GM23338 (cell line): ENCODE data around the gene PRUNE2. TPM values are rescaled to one million over a fixed set of nuclear protein-coding genes. Genes with fewer than 3 reads are reported as not detected.

Source experiments
- ATAC-seq: fragments of 200-7000 bp; cut with Tn5 transposase; 3 replicates; pipeline ENCODE4 v1.9.1; 2020
- DNase-seq: peaks from one replicate; pipeline ENCODE4 v3.0.0-alpha.2; 2015; ENCODE audit warnings: low spot score
- H2AFZ ChIP-seq: fragments of 200-600 bp; sonication (generic); 2 replicates; pipeline ENCODE4 v1.8.0; 2016; ENCODE audit warnings: antibody characterized with exemption, mild to moderate bottlenecking, moderate library complexity
- H3F3A ChIP-seq: fragments of 200-600 bp; sonication (generic); replicated peaks from 2 replicates; pipeline ENCODE4 v1.8.0; 2017; ENCODE audit warnings: antibody characterized with exemption, mixed run types, low read depth
- H3K27ac ChIP-seq: fragments of 200-600 bp; sonication (generic); 2 replicates; pipeline ENCODE4 v1.6.1; 2016; ENCODE audit warnings: low read depth
- H3K27me3 ChIP-seq: fragments of 200-600 bp; sonication (generic); 2 replicates; pipeline ENCODE4 v1.8.0; 2016; ENCODE audit warnings: mild to moderate bottlenecking, mixed run types, moderate library complexity; ENCODE audit not compliant: insufficient read depth
- H3K36me3 ChIP-seq: fragments of 200-600 bp; sonication (generic); 2 replicates; pipeline ENCODE4 v1.8.0; 2016; ENCODE audit warnings: mild to moderate bottlenecking; ENCODE audit not compliant: insufficient read depth
- H3K4me1 ChIP-seq: fragments of 200-600 bp; sonication (generic); 2 replicates; pipeline ENCODE4 v1.8.0; 2016; ENCODE audit warnings: mild to moderate bottlenecking, moderate library complexity; ENCODE audit not compliant: insufficient read depth
- H3K4me2 ChIP-seq: fragments of 200-600 bp; sonication (generic); 2 replicates; pipeline ENCODE4 v1.7.1; 2017; ENCODE audit warnings: mixed run types
- H3K4me3 ChIP-seq: fragments of 200-600 bp; sonication (generic); 2 replicates; pipeline ENCODE4 v1.6.1; 2016; ENCODE audit warnings: mixed run types
- H3K79me2 ChIP-seq: fragments of 200-600 bp; sonication (generic); replicated peaks from 2 replicates; pipeline ENCODE4 v1.8.0; 2017; ENCODE audit warnings: mild to moderate bottlenecking; ENCODE audit not compliant: insufficient read depth
- H3K9me2 ChIP-seq: fragments of 200-600 bp; sonication (generic); 2 replicates; pipeline ENCODE4 v1.8.0; 2017; ENCODE audit not compliant: insufficient read depth
- H4K20me1 ChIP-seq: fragments of 200-600 bp; sonication (generic); replicated peaks from 2 replicates; pipeline ENCODE4 v1.8.0; 2017; ENCODE audit warnings: mild to moderate bottlenecking; ENCODE audit not compliant: insufficient read depth
- H3K27ac Mint-ChIP-seq: 2 replicates; pipeline ENCODE4 v1.8.0; 2020; ENCODE audit warnings: inconsistent platforms, mild to moderate bottlenecking, moderate library complexity, mixed read lengths
- H3K27me3 Mint-ChIP-seq: 3 replicates; pipeline ENCODE4 v1.8.0; 2022; ENCODE audit warnings: low read depth, mild to moderate bottlenecking, moderate library complexity, mixed read lengths, inconsistent platforms; ENCODE audit not compliant: insufficient read depth, poor library complexity
- H3K36me3 Mint-ChIP-seq: 3 replicates; pipeline ENCODE4 v1.8.0; 2021; ENCODE audit warnings: low read depth, mild to moderate bottlenecking, inconsistent platforms, moderate library complexity, mixed read lengths
- H3K4me1 Mint-ChIP-seq: 3 replicates; pipeline ENCODE4 v1.8.0; 2020; ENCODE audit warnings: mild to moderate bottlenecking, inconsistent platforms, mixed read lengths
- H3K4me3 Mint-ChIP-seq: 3 replicates; pipeline ENCODE4 v1.8.0; 2021; ENCODE audit warnings: moderate library complexity, mild to moderate bottlenecking, inconsistent platforms, mixed read lengths
- H3K9me3 Mint-ChIP-seq: 3 replicates; pipeline ENCODE4 v1.8.0; 2020; ENCODE audit warnings: moderate library complexity, mild to moderate bottlenecking, inconsistent platforms, mixed read lengths
- CREB1 ChIP-seq: fragments of 250-450 bp; sonication (Bioruptor Pico); IDR thresholded peaks from 2 replicates; pipeline ENCODE4 v1.5.0; 2020; ENCODE audit warnings: low read depth, mild to moderate bottlenecking, moderate library complexity
- ETS1 ChIP-seq: IDR thresholded peaks from 2 replicates; pipeline ENCODE4 v1.6.1; 2016; ENCODE audit warnings: antibody characterized with exemption
- EZH2 ChIP-seq: fragments of 200-600 bp; sonication (generic); IDR thresholded peaks from one replicate; pipeline ENCODE4 v1.8.0; 2017; ENCODE audit warnings: antibody characterized with exemption, mild to moderate bottlenecking, low read depth; ENCODE audit not compliant: unreplicated experiment
- EZH2phosphoT487 ChIP-seq: fragments of 200-600 bp; sonication (generic); IDR thresholded peaks from one replicate; pipeline ENCODE4 v1.8.1; 2018; ENCODE audit warnings: antibody characterized with exemption; ENCODE audit not compliant: unreplicated experiment
- JUNB ChIP-seq: IDR thresholded peaks from one replicate; pipeline ENCODE4 v1.6.1; 2016; ENCODE audit warnings: antibody characterized with exemption; ENCODE audit not compliant: unreplicated experiment
- NANOG ChIP-seq: IDR thresholded peaks from 2 replicates; pipeline ENCODE4 v1.6.1; 2016; ENCODE audit warnings: antibody characterized with exemption, borderline replicate concordance
- POLR2AphosphoS5 ChIP-seq: IDR thresholded peaks from 2 replicates; pipeline ENCODE4 v1.6.1; 2016; ENCODE audit warnings: antibody characterized with exemption, low read depth
- STAT1 ChIP-seq: IDR thresholded peaks from one replicate; pipeline ENCODE4 v1.6.1; 2016; ENCODE audit warnings: antibody characterized with exemption; ENCODE audit not compliant: unreplicated experiment
- ZNF114 ChIP-seq: fragments of 250-450 bp; sonication (Bioruptor Pico); IDR thresholded peaks from 2 replicates; pipeline ENCODE4 v1.5.0; 2020; ENCODE audit warnings: mild to moderate bottlenecking, moderate library complexity
- ZNF331 ChIP-seq: fragments of 250-450 bp; sonication (Bioruptor Pico); IDR thresholded peaks from 2 replicates; pipeline ENCODE4 v1.5.0; 2020; ENCODE audit warnings: low read depth, mild to moderate bottlenecking, moderate library complexity
- polyA plus RNA-seq: library from polyadenylated mRNA; unstranded; fragments of >200 nt; fragmentation: Nextera tagmentation; extraction: Ambion mirVana; gene quantifications from 2 replicates; pipeline ENCODE4 v1.2.1, GENCODE V29; 2016
- total RNA-seq: library from RNA; depleted of rRNA; stranded (reverse); fragments of >200 nt; shearing (Covaris generic); gene quantifications from 2 replicates; pipeline ENCODE4 v1.2.3, GENCODE V29; 2014
- TF ChIP-seq, protein P1 (sequence below): fragments of 250-450 bp; sonication (Bioruptor Pico); IDR thresholded peaks from 2 replicates; pipeline ENCODE4 v1.5.0; 2020; ENCODE audit warnings: mild to moderate bottlenecking, moderate library complexity
- TF ChIP-seq, protein P2 (sequence below), 2 experiments: fragments of 200-600 bp in 1 of 2; sonication (generic) in 1 of 2; conservative IDR thresholded peaks; 2 replicates each; pipeline versions ENCODE4 v1.5.1 to v1.6.1; 2016 to 2017; ENCODE audit warnings: antibody characterized with exemption in 2 of 2, low read depth in 2 of 2, mild to moderate bottlenecking in 2 of 2, moderate library complexity in 1 of 2
- TF ChIP-seq, protein P3 (sequence below): IDR thresholded peaks from one replicate; pipeline ENCODE4 v1.6.1; 2018; ENCODE audit warnings: antibody characterized with exemption; ENCODE audit not compliant: unreplicated experiment

Gene PRUNE2
- total and polyA plus RNA-seq, 2 experiments from 2014 or later: 10.6 to 26.5 TPM

- H3K27me3 Mint-ChIP-seq: peaks cover 2% of the 10 kb centered on the region
- no peaks in the 10 kb centered on the region for H3K36me3 Mint-ChIP-seq
- no peaks in the 10 kb centered on the region for H3K9me3 Mint-ChIP-seq
These were observed 19.6 kb downstream of the PRUNE2 start for GRCh38 chr9:76886318-76886717.

More at GRCh38 chr9:76886318-76886717, 19.6 kb downstream of the PRUNE2 start:
- Histone ChIP-seq H3K27me3 (no peaks in the 10 kb centered on the region), H3K36me3 (no peaks in the 10 kb centered on the region), H3F3A (no peaks in the 10 kb centered on the region), H3K4me2 (no peak overlapping the region), H3K79me2 (no peaks in the 10 kb centered on the region; the same call in none of the 2 replicates), H2AFZ (no peak overlapping the region), H3K4me3 (no peak overlapping the region), H3K27ac (no peak overlapping the region), H3K4me1 (peaks cover 47% of the 10 kb centered on the region), H4K20me1 (no peaks in the 10 kb centered on the region), H3K9me2 (no peaks in the 10 kb centered on the region)
- H3K27ac Mint-ChIP-seq: no peak overlapping the region
- H3K4me3 Mint-ChIP-seq: no peak overlapping the region
- TF ChIP-seq POLR2AphosphoS5 (no peak), ETS1 (no peak), ZNF114 (CRISPR knock-in tag) (no peak), JUNB (no peak), STAT1 (no peak), CREB1 (no peak), EZH2phosphoT487 (no peak), ZNF331 (no peak), EZH2 (no peak), NANOG (no peak)
- TF ChIP-seq, protein P1, sequence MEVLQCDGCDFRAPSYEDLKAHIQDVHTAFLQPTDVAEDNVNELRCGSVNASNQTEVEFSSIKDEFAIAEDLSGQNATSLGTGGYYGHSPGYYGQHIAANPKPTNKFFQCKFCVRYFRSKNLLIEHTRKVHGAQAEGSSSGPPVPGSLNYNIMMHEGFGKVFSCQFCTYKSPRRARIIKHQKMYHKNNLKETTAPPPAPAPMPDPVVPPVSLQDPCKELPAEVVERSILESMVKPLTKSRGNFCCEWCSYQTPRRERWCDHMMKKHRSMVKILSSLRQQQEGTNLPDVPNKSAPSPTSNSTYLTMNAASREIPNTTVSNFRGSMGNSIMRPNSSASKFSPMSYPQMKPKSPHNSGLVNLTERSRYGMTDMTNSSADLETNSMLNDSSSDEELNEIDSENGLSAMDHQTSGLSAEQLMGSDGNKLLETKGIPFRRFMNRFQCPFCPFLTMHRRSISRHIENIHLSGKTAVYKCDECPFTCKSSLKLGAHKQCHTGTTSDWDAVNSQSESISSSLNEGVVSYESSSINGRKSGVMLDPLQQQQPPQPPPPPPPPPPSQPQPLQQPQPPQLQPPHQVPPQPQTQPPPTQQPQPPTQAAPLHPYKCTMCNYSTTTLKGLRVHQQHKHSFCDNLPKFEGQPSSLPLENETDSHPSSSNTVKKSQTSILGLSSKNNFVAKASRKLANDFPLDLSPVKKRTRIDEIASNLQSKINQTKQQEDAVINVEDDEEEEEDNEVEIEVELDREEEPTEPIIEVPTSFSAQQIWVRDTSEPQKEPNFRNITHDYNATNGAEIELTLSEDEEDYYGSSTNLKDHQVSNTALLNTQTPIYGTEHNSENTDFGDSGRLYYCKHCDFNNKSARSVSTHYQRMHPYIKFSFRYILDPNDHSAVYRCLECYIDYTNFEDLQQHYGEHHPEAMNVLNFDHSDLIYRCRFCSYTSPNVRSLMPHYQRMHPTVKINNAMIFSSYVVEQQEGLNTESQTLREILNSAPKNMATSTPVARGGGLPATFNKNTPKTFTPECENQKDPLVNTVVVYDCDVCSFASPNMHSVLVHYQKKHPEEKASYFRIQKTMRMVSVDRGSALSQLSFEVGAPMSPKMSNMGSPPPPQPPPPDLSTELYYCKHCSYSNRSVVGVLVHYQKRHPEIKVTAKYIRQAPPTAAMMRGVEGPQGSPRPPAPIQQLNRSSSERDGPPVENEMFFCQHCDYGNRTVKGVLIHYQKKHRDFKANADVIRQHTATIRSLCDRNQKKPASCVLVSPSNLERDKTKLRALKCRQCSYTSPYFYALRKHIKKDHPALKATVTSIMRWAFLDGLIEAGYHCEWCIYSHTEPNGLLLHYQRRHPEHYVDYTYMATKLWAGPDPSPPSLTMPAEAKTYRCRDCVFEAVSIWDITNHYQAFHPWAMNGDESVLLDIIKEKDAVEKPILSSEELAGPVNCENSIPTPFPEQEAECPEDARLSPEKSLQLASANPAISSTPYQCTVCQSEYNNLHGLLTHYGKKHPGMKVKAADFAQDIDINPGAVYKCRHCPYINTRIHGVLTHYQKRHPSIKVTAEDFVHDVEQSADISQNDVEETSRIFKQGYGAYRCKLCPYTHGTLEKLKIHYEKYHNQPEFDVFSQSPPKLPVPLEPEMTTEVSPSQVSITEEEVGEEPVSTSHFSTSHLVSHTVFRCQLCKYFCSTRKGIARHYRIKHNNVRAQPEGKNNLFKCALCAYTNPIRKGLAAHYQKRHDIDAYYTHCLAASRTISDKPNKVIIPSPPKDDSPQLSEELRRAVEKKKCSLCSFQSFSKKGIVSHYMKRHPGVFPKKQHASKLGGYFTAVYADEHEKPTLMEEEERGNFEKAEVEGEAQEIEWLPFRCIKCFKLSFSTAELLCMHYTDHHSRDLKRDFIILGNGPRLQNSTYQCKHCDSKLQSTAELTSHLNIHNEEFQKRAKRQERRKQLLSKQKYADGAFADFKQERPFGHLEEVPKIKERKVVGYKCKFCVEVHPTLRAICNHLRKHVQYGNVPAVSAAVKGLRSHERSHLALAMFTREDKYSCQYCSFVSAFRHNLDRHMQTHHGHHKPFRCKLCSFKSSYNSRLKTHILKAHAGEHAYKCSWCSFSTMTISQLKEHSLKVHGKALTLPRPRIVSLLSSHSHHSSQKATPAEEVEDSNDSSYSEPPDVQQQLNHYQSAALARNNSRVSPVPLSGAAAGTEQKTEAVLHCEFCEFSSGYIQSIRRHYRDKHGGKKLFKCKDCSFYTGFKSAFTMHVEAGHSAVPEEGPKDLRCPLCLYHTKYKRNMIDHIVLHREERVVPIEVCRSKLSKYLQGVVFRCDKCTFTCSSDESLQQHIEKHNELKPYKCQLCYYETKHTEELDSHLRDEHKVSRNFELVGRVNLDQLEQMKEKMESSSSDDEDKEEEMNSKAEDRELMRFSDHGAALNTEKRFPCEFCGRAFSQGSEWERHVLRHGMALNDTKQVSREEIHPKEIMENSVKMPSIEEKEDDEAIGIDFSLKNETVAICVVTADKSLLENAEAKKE: no peak
- TF ChIP-seq, protein P2, sequence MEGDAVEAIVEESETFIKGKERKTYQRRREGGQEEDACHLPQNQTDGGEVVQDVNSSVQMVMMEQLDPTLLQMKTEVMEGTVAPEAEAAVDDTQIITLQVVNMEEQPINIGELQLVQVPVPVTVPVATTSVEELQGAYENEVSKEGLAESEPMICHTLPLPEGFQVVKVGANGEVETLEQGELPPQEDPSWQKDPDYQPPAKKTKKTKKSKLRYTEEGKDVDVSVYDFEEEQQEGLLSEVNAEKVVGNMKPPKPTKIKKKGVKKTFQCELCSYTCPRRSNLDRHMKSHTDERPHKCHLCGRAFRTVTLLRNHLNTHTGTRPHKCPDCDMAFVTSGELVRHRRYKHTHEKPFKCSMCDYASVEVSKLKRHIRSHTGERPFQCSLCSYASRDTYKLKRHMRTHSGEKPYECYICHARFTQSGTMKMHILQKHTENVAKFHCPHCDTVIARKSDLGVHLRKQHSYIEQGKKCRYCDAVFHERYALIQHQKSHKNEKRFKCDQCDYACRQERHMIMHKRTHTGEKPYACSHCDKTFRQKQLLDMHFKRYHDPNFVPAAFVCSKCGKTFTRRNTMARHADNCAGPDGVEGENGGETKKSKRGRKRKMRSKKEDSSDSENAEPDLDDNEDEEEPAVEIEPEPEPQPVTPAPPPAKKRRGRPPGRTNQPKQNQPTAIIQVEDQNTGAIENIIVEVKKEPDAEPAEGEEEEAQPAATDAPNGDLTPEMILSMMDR (conservative IDR thresholded peaks at IDR 0.05; ENCODE audit: low read depth in 2 of 2): no peak
- TF ChIP-seq, protein P3, sequence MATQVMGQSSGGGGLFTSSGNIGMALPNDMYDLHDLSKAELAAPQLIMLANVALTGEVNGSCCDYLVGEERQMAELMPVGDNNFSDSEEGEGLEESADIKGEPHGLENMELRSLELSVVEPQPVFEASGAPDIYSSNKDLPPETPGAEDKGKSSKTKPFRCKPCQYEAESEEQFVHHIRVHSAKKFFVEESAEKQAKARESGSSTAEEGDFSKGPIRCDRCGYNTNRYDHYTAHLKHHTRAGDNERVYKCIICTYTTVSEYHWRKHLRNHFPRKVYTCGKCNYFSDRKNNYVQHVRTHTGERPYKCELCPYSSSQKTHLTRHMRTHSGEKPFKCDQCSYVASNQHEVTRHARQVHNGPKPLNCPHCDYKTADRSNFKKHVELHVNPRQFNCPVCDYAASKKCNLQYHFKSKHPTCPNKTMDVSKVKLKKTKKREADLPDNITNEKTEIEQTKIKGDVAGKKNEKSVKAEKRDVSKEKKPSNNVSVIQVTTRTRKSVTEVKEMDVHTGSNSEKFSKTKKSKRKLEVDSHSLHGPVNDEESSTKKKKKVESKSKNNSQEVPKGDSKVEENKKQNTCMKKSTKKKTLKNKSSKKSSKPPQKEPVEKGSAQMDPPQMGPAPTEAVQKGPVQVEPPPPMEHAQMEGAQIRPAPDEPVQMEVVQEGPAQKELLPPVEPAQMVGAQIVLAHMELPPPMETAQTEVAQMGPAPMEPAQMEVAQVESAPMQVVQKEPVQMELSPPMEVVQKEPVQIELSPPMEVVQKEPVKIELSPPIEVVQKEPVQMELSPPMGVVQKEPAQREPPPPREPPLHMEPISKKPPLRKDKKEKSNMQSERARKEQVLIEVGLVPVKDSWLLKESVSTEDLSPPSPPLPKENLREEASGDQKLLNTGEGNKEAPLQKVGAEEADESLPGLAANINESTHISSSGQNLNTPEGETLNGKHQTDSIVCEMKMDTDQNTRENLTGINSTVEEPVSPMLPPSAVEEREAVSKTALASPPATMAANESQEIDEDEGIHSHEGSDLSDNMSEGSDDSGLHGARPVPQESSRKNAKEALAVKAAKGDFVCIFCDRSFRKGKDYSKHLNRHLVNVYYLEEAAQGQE: no peak
- ATAC-seq (no peak), DNase-seq (no peak)
- H3K4me1 Mint-ChIP-seq: peaks cover 40% of the 10 kb centered on the region
